Measurements from ENCODE around the gene ANKMY1.

Gene ANKMY1

DNA sequence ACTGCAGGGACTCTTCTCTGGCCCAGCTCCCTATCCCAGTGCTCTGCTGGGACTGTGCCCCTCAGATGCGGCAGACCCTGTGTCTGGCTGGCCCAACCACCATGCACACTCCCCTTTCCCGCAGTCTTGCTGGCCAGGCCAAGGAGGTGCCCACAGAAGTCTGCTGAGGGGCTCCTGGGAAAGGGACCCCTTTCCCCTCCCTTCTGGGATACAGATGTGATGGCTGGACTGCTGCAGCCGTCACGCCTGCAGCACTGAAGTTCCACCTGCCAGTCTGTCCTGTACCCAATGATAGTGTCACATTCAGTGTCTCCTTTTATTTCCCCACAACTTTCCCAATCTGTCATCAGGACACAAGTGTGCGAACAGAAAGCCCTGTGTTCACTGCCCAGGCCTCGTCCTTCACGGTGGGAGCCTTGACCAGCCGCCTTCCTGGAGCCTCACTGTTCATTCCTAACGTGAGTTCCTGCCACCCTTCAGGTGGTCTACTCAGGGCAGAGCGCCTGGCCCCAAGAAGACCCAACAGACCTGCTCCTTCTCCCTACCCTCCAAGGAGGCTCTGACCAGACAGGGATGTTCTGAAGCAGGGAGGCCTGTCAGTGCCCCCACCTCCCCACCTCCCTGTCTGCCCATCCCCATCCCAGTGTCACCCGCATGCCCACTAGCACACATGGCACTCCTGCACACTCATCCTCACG, 47.1 kb downstream of the ANKMY1 start:
- no peak for DNase-seq
- Histone ChIP-seq H3K27me3 (no peaks in the 10 kb centered on the region), H3K4me1 (no peaks in the 10 kb centered on the region), H3K4me3 (no peak overlapping the region), H3K36me3 (peaks cover 0 to 43% (median 14%) of the 10 kb centered on the region in 3 donors), H3K27ac (no peak overlapping the region), H3K9me3 (no peaks in the 10 kb centered on the region)
- intact Hi-C loops (cut with DNase I; ENCODE audit: low total_unique reads) = no loop called here
- no peak for TF ChIP-seq CTCF (IDR thresholded peaks at IDR 0.05)

GRCh38 chr2:240509667-240510512, 47.9 kb downstream of the ANKMY1 start:
- Histone ChIP-seq H3K4me1 (no peaks in the 10 kb centered on the region), H3K36me3 (peaks cover 0 to 51% (median 14%) of the 10 kb centered on the region in 3 donors), H3K27ac (no peak overlapping the region), H3K4me3 (no peak overlapping the region), H3K27me3 (no peaks in the 10 kb centered on the region), H3K9me3 (no peaks in the 10 kb centered on the region)
- no peak for TF ChIP-seq CTCF (IDR thresholded peaks at IDR 0.05)
- DNase-seq = no peak
- intact Hi-C loops (cut with DNase I; ENCODE audit: low total_unique reads) = no loop called here

- no peaks in the 10 kb centered on the region for H3K4me1 ChIP-seq
- no peaks in the 10 kb centered on the region for H3K27me3 ChIP-seq
- DNase-seq = no peak
- TF ChIP-seq CTCF (IDR thresholded peaks at IDR 0.05) = no peak
- H3K4me3 ChIP-seq = no peak overlapping the region
- H3K9me3 ChIP-seq = no peaks in the 10 kb centered on the region
- H3K36me3 ChIP-seq = peaks cover 0 to 51% (median 14%) of the 10 kb centered on the region in 3 donors
- H3K27ac ChIP-seq = no peak overlapping the region
- intact Hi-C loops (cut with DNase I; ENCODE audit: low total_unique reads) = no loop called here
Measured at GRCh38 chr2:240508832-240509545, 48.8 kb downstream of the ANKMY1 start.

DNA sequence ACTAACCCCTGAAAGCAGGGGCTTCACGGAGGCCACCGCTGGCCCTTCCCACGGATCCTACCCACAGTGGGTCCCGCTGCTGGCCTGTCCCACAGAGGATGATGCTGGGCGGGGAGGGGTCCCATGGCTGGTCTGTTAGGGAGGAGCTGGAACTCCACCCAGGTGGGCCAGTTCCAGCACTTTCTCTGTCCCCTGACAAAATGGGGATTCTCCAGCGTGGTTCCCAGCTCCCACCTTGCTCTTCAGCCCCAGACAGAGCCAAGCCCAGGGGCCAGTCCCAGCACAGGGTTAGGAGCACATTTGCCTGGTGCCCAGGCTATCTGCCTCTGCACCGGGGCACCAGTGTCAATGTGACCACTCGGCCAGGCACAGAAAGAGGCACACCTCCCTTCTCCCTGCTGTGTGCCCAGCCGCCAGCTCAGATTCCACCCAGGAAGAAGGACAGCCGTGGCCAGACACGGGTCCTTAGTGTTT, 50.0 kb downstream of the ANKMY1 start:
- DNase-seq = no peak

More for the DNA sequence above, 50.0 kb downstream of the ANKMY1 start:
- intact Hi-C loops (cut with DNase I; ENCODE audit: low total_unique reads) = no loop called here
- Histone ChIP-seq H3K4me1 (no peaks in the 10 kb centered on the region), H3K27me3 (no peaks in the 10 kb centered on the region), H3K27ac (no peak overlapping the region), H3K9me3 (no peaks in the 10 kb centered on the region), H3K4me3 (no peak overlapping the region), H3K36me3 (peaks cover 0 to 49% (median 18%) of the 10 kb centered on the region in 3 donors)
- TF ChIP-seq CTCF (IDR thresholded peaks at IDR 0.05) = no peak
